T-cell (primary cell): ENCODE measurements around the gene DENND1A. TPM values are rescaled to one million over a fixed set of nuclear protein-coding genes. Genes with fewer than 3 reads are reported as not detected.
A peak's percentile ranks its signal among the peaks of the same experiment; 100 is the strongest.

ENCODE experiments used
- ATAC-seq, 4 experiments: fragments of 200-7000 bp in 3 of 4; fragments of 150-1000 bp in 1 of 4; cut with Tn5 transposase; replicated peaks in 1 of 4; 1 replicate in 3 of 4; 2 replicates in 1 of 4; pipeline ENCODE4 v1.10.0; 2021; ENCODE audit warnings: moderate library complexity in 3 of 4, mild to moderate bottlenecking in 2 of 4, moderate number of reproducible peaks in 1 of 4
- CTCF ChIA-PET, 2 donors: fragments of 300-600 bp; sonication (Branson Sonifier 250); formaldehyde crosslinking; loops; one replicate each; lab custom pipeline; 2022; ENCODE audit warnings: antibody characterized with exemption in 2 of 2; lab: Charles Lee
- POLR2A ChIA-PET, 2 donors: fragments of 300-600 bp; sonication (Branson Sonifier 250); formaldehyde crosslinking; loops; one replicate each; lab custom pipeline; 2022; ENCODE audit warnings: antibody characterized with exemption in 2 of 2; lab: Charles Lee
- DNase-seq, 35 experiments: peaks; one replicate each; pipeline versions ENCODE4 v3.0.0 to v3.0.0-alpha.2; 2013 to 2023
- H3K27ac ChIP-seq: one replicate; pipeline ENCODE4 v1.5.1; 2013; ENCODE audit warnings: low read length
- H3K27me3 ChIP-seq, 2 experiments: replicated peaks in 1 of 2; 1 replicate in 1 of 2; 2 replicates in 1 of 2; pipeline versions ENCODE4 v1.6.1 to v1.7.0; 2013; ENCODE audit warnings: low read length in 1 of 2, mixed read lengths in 1 of 2; ENCODE audit not compliant: control insufficient read depth in 2 of 2, insufficient read depth in 2 of 2; ENCODE audit errors: extremely low read depth in 1 of 2
- H3K36me3 ChIP-seq, 2 donors: 1 replicate in 1 of 2; 2 replicates in 1 of 2; pipeline versions ENCODE4 v1.6.1 to v1.7.0; 2013; ENCODE audit warnings: low read length in 1 of 2; ENCODE audit not compliant: control insufficient read depth in 2 of 2, insufficient read depth in 1 of 2; ENCODE audit errors: extremely low read depth in 1 of 2
- H3K4me1 ChIP-seq, 2 experiments: 1 replicate in 1 of 2; 2 replicates in 1 of 2; pipeline versions ENCODE4 v1.6.1 to v1.7.0; 2013; ENCODE audit warnings: low read length in 2 of 2, mixed read lengths in 1 of 2; ENCODE audit not compliant: insufficient read depth in 2 of 2, control insufficient read depth in 1 of 2; ENCODE audit errors: extremely low read depth in 1 of 2
- H3K4me3 ChIP-seq, 2 donors: 1 replicate in 1 of 2; 2 replicates in 1 of 2; pipeline versions ENCODE4 v1.5.1 to v1.7.0; 2013; ENCODE audit warnings: mild to moderate bottlenecking in 2 of 2, low read length in 1 of 2, moderate library complexity in 1 of 2; ENCODE audit not compliant: control insufficient read depth in 1 of 2; ENCODE audit errors: extremely low read depth in 1 of 2
- H3K9me3 ChIP-seq: 2 replicates; pipeline ENCODE4 v1.7.0; 2013
- H3K27ac Mint-ChIP-seq, 2 donors: one replicate each; pipeline ENCODE4 v1.8.0; 2020 to 2021; ENCODE audit warnings: mild to moderate bottlenecking in 2 of 2, mixed read lengths in 2 of 2
- H3K27me3 Mint-ChIP-seq, 2 donors: one replicate each; pipeline ENCODE4 v1.8.0; 2021 to 2022; ENCODE audit warnings: mixed read lengths in 2 of 2
- H3K36me3 Mint-ChIP-seq: one replicate; pipeline ENCODE4 v1.8.0; 2021; ENCODE audit warnings: mixed read lengths
- H3K4me1 Mint-ChIP-seq, 3 donors: one replicate each; pipeline ENCODE4 v1.8.0; 2020 to 2022; ENCODE audit warnings: mixed read lengths in 3 of 3, mild to moderate bottlenecking in 1 of 3
- H3K4me3 Mint-ChIP-seq, 3 donors: one replicate each; pipeline ENCODE4 v1.8.0; 2020 to 2022; ENCODE audit warnings: mild to moderate bottlenecking in 3 of 3, mixed read lengths in 3 of 3, moderate library complexity in 3 of 3
- H3K9me3 Mint-ChIP-seq, 3 donors: one replicate each; pipeline ENCODE4 v1.8.0; 2020 to 2022; ENCODE audit warnings: mixed read lengths in 3 of 3
- WGBS: methylation state at CpG from one replicate; pipeline ENCODE4 v1.1.5; 2013; ENCODE audit warnings: missing lambda C conversion rate; ENCODE audit not compliant: insufficient coverage; 5-methylcytosine and 5-hydroxymethylcytosine counted together
- total RNA-seq, 35 experiments: library from RNA in 6 of 35; stranded (reverse) in 6 of 35; fragments of 120-200 nt in 1 of 35; gene quantifications; one replicate each; pipeline versions ENCODE4 v1.2.1 to v1.2.4 and lab custom pipeline; 2013 to 2026

DENND1A gene
- total RNA-seq, 5 donors from 2014 or later (not counting 1 experiment from before 2014, with no cell fraction given): 12.4 to 19.9 (median 14.1) TPM

DNA sequence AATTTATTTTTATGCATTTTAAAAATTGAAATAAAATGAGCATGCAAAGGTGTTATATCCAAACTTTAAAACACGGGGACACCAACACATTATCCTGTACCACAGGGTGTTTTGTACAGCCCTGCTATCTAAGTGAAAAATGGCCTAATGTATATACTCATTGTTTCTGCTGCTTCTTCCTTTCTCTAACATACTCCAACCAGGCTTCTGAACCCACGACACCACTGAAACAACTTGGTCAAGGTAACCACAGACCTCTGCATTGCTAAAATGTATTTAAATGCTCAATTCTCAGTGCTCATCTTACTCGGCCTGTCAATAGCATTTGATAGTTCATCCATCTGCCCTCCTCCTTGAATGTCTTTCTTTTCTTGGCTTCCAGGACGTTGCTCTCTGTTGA, 48.3 kb downstream of the DENND1A start:
- ATAC-seq: no peak
- H3K27ac ChIP-seq: no peak overlapping the region
- WGBS: 61% methylated on average over 3 of the region's 4 CpGs
- no peak overlapping the region for H3K4me3 ChIP-seq
- H3K9me3 ChIP-seq: no peaks in the 10 kb centered on the region
- ChIA-PET CTCF (no interaction called here), POLR2A (no interaction called here)
- Mint-ChIP-seq H3K4me3 (no peak overlapping the region), H3K27ac (no peak overlapping the region), H3K9me3 (no peaks in the 10 kb centered on the region), H3K4me1 (peaks cover 13 to 32% (median 22%) of the 10 kb centered on the region in 3 donors), H3K27me3 (no peaks in the 10 kb centered on the region), H3K36me3 (peaks cover 10% of the 10 kb centered on the region)
- DNase-seq: no peak
- peaks cover 0 to 2% of the 10 kb centered on the region in 2 experiments for H3K4me1 ChIP-seq
- H3K36me3 ChIP-seq: peaks cover 2 to 3% of the 10 kb centered on the region in 2 donors
- no peaks in the 10 kb centered on the region for H3K27me3 ChIP-seq

DNA sequence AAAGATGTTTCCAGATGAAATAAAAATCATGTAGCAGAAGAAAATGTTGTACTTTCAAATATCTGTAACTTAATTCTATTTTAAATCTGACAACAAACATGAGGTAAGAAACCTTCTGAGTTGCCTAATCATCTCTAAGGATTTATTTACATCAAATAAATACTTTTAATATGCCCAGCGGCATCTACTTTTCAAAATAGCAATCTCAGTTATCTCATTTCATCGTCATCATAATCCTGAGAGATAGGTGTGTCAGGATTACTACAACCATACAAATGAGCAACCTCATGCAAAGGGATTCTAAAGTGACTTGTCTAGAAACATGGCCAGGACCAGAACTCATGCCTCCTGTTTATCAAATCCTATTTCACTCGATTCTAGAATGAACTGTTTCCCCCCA, 49.5 kb downstream of the DENND1A start:
- CTCF ChIA-PET: no interaction called here
- Mint-ChIP-seq H3K27me3 (no peaks in the 10 kb centered on the region), H3K9me3 (no peaks in the 10 kb centered on the region), H3K4me1 (peaks cover 13 to 30% (median 22%) of the 10 kb centered on the region in 3 donors), H3K4me3 (no peak overlapping the region), H3K27ac (no peak overlapping the region), H3K36me3 (peaks cover 18% of the 10 kb centered on the region)
- Histone ChIP-seq H3K27ac (no peak overlapping the region), H3K4me3 (no peak overlapping the region), H3K36me3 (peaks cover 3 to 5% of the 10 kb centered on the region in 2 donors), H3K9me3 (no peaks in the 10 kb centered on the region), H3K27me3 (no peaks in the 10 kb centered on the region), H3K4me1 (peaks cover 0 to 2% of the 10 kb centered on the region in 2 experiments)
- DNase-seq (no peak), ATAC-seq (no peak)
- WGBS: no CpG with 5 or more reads among the region's 3 CpGs
- POLR2A ChIA-PET: no interaction called here

DNA sequence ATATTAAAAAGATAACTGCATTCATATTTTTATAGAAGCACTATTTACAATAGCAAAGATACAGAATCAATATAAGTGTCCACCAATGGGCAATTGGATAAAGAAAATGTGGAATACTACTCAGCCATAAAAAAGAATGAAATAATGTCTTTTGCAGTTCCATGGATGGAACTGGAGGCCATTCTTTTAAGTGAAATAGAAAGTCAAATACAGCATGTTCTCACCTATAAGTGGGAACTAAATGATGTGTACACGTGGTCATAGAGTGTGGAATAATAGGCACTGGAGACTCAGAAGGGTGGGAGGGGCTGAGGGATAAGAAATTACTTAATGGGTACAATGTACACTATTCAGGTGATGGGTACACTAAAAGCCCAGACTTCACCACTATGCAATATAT, 53.2 kb downstream of the DENND1A start:
- Histone ChIP-seq H3K27me3 (no peaks in the 10 kb centered on the region), H3K27ac (no peak overlapping the region), H3K4me3 (no peak overlapping the region), H3K36me3 (peaks cover 3 to 8% of the 10 kb centered on the region in 2 donors), H3K9me3 (no peaks in the 10 kb centered on the region), H3K4me1 (peaks cover 0 to 3% of the 10 kb centered on the region in 2 experiments)
- H3K4me3 Mint-ChIP-seq: no peak overlapping the region
- ATAC-seq: no peak
- no peak for DNase-seq
- H3K27me3 Mint-ChIP-seq: no peaks in the 10 kb centered on the region
- POLR2A ChIA-PET: no interaction called here
- H3K36me3 Mint-ChIP-seq: peaks cover 33% of the 10 kb centered on the region
- no peaks in the 10 kb centered on the region for H3K9me3 Mint-ChIP-seq
- no peak overlapping the region for H3K27ac Mint-ChIP-seq
- CTCF ChIA-PET: no interaction called here
- no CpG with 5 or more reads among the region's 1 CpG for WGBS
- H3K4me1 Mint-ChIP-seq: peaks cover 2 to 8% (median 4%) of the 10 kb centered on the region in 3 donors

DNA sequence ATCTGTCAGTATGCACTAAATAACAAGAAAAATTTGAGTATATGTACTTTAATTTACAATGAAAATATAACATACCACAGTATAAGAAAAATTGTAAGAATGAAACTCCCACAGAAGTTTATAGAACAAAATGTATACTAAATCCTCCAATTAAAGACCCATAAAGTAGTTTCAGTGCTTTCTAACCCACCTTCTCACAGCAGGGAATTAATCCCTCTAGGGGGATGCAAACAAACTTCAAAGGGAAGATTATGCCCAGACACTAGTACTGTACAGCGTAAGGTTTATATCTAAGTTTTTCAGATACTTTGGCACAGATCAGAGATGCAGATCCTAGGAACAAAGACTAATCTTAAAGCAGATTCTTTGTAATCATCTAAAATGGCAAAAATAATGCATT, 57.2 kb downstream of the DENND1A start:
- Mint-ChIP-seq H3K36me3 (peaks cover 29% of the 10 kb centered on the region), H3K9me3 (no peaks in the 10 kb centered on the region), H3K27ac (no peak overlapping the region), H3K27me3 (no peaks in the 10 kb centered on the region), H3K4me3 (no peak overlapping the region), H3K4me1 (peaks cover 11 to 21% (median 19%) of the 10 kb centered on the region in 3 donors)
- ChIA-PET CTCF (interaction anchor here in 1 of 2 donors (1.1 kb wide), 1 partner anchor 10 kb away, joined by 3 read pairs; no protein-coding TSS in a partner anchor), POLR2A (interaction anchor here in 1 of 2 donors (0.6 kb wide), 1 partner anchor 1058 kb away, joined by 5 read pairs; no protein-coding TSS in a partner anchor)
- DNase-seq (no peak), ATAC-seq (no peak)
- H3K27me3 ChIP-seq: no peaks in the 10 kb centered on the region
- H3K9me3 ChIP-seq: no peaks in the 10 kb centered on the region
- no CpG with 5 or more reads among the region's 1 CpG for WGBS
- H3K4me3 ChIP-seq: no peak overlapping the region
- H3K27ac ChIP-seq: no peak overlapping the region
- H3K4me1 ChIP-seq: peaks cover 3 to 6% of the 10 kb centered on the region in 2 experiments
- peaks cover 3 to 8% of the 10 kb centered on the region in 2 donors for H3K36me3 ChIP-seq

DNA sequence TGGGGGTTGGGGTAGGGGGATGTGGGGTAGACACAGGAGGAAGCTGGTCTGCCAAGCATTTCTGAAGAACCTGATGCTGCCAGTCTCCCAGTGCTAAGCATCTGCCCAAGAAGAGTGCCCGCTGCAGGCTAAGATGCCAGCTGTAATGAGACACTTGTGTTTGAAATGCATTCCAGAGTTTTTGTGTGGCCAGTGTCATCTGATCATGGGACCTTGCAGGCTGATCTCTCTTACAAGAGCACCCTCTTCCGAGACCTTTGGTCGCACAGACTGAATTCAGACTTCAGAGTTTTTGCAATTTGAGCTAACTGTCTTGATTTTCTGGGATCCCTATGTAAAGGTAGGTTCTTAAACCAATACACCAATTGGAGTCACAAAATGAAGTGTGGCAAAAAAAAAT, 58.1 kb downstream of the DENND1A start:
- H3K4me1 ChIP-seq: peaks cover 7 to 15% of the 10 kb centered on the region in 2 experiments
- ATAC-seq (no peak), DNase-seq (no peak)
- no peak overlapping the region for H3K27ac ChIP-seq
- no peaks in the 10 kb centered on the region for H3K9me3 Mint-ChIP-seq
- H3K9me3 ChIP-seq: no peaks in the 10 kb centered on the region
- H3K36me3 Mint-ChIP-seq: peaks cover 27% of the 10 kb centered on the region
- H3K27ac Mint-ChIP-seq: no peak overlapping the region
- peaks cover 21 to 30% (median 28%) of the 10 kb centered on the region in 3 donors for H3K4me1 Mint-ChIP-seq
- WGBS: 100% methylated on average over 1 of the region's 3 CpGs
- no peaks in the 10 kb centered on the region for H3K27me3 ChIP-seq
- H3K4me3 Mint-ChIP-seq: no peak overlapping the region
- ChIA-PET POLR2A (no interaction called here), CTCF (interaction anchor here in 1 of 2 donors (1.1 kb wide), 1 partner anchor 9 kb away, joined by 3 read pairs; no protein-coding TSS in a partner anchor)
- H3K27me3 Mint-ChIP-seq: no peaks in the 10 kb centered on the region
- H3K36me3 ChIP-seq: peaks cover 0 to 7% of the 10 kb centered on the region in 2 donors
- no peak overlapping the region for H3K4me3 ChIP-seq

DNA sequence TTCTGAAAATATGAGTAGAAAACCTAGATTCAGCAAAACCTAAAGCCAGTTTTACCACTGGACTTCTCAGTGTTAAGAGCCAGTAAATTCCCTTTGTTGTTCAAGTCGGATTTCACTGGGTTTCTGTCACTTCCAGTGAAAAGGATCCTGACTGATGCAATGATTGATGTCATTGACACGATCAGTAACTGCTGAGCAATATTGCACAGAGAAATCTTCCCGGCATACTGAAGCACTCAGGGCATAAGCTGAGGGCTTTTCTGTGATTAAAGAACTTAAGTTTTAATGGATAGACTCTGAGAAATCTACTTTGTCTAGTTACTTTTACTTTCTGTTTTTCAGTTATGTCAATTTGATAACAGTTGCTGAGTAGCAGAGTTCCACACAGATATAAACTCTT, 61.9 kb downstream of the DENND1A start:
- Histone ChIP-seq H3K4me1 (peaks cover 7 to 25% of the 10 kb centered on the region in 2 experiments), H3K9me3 (no peaks in the 10 kb centered on the region), H3K36me3 (no peaks in the 10 kb centered on the region), H3K4me3 (no peak overlapping the region), H3K27me3 (no peaks in the 10 kb centered on the region), H3K27ac (peak overlapping the region; percentile 0)
- no peaks in the 10 kb centered on the region for H3K9me3 Mint-ChIP-seq
- DNase-seq (peak in 1 of 35 experiments; percentile 3), ATAC-seq (no peak)
- ChIA-PET CTCF (no interaction called here), POLR2A (no interaction called here)
- H3K27ac Mint-ChIP-seq: peak overlapping the region; percentile 29 to 74
- H3K27me3 Mint-ChIP-seq: no peaks in the 10 kb centered on the region
- peaks cover 9% of the 10 kb centered on the region for H3K36me3 Mint-ChIP-seq
- 83% methylated on average over 1 of the region's 3 CpGs for WGBS
- H3K4me3 Mint-ChIP-seq: peak overlapping the region in 2 of 3 donors; percentile 41 to 66
- H3K4me1 Mint-ChIP-seq: peaks cover 30 to 41% (median 38%) of the 10 kb centered on the region in 3 donors
